Frontal cortex (tissue), 4 donors: ENCODE measurements around the gene IL21R. TPM values are rescaled to one million over a fixed set of nuclear protein-coding genes. Genes with fewer than 3 reads are reported as not detected.

Experiments used
- DNase-seq, 2 donors: peaks; one replicate each; pipeline ENCODE4 v3.0.0; 2012; ENCODE audit warnings: low spot score in 2 of 2
- FAIRE-seq: peaks from 2 replicates; lab custom pipeline; 2012; peaks lifted over from hg19 to GRCh38; lab: Jason Lieb, UNC
- total RNA-seq: library from RNA; depleted of rRNA; stranded (reverse); fragments of >200 nt; gene quantifications from one replicate; pipeline ENCODE4 v1.2.3, GENCODE V29; 2014
- donor health status: control.
- donor health status: control.
- donor health status: control.

Gene IL21R
- total RNA-seq, 1 donor from 2014 or later = 0.41 TPM

DNA sequence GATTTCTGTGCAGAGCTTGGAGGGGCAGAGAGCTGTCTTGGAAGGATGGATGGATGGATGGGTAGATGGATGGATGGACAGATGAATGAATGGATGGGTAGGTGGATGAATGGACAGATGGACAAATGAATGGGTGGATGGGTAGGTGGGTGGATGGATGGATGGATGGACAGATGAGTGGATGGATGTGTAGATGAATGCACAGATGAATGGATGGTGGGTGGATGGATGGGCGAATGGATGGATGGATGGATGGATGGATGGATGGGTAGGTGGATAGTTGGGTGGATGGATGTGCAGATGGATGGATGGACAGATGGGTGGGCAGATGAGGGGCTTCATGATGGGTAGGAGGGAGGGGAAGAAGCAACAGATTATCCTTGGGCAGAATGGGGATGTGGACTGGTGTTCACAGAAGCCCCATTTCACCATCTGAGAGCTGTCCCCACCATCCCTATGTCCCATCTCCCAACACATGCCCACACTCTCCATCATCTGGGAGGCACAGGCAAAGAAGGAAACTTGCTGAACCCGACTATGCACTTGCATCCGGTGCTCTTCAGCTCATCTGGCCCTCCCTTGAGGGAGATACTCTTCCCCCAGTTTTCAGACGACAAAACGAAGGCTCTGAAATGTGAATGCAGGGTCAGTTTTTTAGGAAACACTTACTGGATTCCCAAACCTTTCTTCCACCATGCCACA, 57.2 kb downstream of the IL21R start:
- FAIRE-seq = no peak

DNA sequence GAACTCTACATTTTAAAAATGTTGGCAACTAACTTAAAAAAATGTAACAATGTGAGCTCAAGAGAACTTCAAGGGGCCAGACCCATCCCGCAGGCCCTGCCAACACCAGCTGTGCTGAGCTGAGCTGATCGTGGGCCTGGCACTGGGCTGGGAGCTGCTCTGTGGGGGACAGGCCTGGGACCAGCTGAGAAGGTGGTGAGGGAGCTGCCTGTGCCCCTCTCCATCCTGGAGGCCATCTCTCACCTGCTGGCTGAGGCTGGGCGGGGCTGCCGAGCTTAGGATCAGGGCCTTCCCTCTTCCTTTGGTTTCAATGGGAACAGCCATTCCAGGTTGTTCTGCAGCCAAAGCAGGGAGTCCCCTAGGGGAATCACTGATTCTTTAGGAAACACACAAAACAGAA, 58.2 kb downstream of the IL21R start:
- DNase-seq = no peak

More for the DNA sequence above, 57.2 kb downstream of the IL21R start:
- DNase-seq = no peak

DNA sequence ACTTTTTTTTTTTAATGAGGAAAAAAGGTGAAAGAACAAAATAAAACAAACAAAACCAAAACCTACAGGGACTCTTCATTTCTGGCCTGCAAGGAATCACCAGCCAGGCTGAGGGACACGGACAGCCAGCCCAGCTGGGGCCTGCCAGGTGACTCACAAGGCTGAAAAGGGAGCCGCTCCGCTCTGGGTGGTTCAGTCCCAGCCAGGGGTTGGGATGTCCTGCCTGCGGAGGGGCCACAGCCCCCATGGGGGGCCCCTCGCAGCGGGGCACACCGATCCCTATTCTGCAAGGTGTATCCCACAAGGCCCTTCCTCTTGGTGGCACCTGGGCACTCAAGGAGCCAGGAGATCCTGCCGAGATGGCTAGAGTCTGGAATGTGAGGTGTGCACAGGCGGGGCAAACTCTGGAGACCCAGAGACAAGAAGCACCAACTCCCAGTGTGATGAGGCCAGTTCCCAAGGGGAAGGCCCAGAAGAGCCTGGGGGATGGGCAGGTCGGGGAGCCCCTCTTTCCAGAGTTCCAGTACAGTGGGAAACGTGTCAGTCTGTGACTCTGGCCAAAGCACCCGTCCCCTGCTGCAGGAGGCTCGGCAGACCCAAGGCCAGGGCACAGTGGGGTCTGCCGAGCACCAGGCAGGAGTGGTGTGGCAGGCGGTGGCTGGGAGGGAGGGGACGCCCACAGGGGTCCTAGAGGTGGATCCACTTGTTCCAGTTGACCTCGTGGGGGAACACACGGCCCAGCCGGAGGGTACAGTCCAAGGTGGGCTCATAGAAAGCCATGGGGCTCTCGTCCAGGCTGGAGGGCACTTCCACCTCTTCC, 58.9 kb downstream of the IL21R start:
- FAIRE-seq (no peak), DNase-seq (no peak)

More for the DNA sequence above, 58.2 kb downstream of the IL21R start:
- no peak for FAIRE-seq

DNA sequence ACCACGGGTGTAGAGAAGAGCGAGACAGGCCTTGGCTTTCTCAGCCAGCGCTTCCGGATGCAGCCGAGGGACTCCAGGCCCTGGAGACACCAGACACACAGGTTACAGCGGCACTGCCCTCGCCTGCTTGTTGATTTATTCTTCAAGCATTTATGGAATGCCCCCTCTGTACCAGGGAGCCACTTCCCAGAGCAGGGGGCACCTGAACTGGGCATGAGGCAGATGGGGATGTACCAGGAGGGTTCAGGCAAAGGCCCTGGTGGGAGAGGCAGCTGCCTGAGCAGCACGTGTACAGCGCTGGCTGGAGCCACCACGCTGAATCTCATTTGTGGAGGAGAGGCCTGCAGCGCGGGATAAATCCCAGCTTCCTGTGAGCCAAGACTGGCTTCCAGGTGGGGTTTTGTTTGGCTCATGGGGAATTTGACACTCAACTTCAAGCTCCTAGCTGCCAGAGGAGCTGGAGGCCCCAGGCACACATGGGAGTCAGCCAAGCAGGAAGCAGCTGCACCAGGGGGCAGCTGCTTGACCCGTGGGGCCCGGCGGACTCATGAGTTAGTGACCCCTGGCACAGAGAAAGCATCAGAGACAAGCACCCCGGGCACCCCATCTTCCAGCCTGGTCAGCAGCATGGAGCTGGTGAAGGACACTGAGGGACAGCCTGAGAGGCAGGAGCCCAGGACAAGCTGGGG, 59.7 kb downstream of the IL21R start:
- DNase-seq (no peak), FAIRE-seq (no peak)

DNA sequence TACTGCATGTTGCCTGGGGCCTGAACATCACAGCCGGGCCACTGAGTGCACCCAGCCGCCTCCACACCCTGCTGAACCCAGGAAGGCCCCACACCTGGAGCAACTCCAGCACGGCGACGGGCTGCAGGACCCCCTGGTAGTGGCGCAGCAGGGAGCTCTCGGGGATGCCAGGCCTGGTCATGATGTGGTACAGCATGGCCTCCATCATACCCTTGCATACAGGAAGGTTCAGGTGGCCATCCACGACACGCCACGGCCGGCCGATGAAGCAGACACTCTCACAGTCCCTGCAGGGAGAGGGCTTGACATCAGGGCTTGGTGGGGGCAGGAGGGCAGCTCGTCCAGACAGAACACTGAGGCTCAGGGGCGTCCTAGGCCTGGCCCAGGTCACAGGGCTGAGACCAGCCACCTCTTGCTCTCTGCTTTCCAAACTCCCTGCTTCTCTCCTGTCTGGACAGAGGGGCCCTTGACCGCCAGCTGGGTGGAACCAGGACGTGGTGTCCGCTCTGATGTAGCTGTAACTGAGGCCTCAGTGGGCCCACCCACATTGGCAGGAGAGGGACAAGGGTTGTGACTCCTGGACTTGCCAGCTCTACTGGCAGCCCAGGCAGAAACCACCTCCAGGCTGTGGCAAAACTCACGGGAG, 60.3 kb downstream of the IL21R start:
- DNase-seq = no peak

DNA sequence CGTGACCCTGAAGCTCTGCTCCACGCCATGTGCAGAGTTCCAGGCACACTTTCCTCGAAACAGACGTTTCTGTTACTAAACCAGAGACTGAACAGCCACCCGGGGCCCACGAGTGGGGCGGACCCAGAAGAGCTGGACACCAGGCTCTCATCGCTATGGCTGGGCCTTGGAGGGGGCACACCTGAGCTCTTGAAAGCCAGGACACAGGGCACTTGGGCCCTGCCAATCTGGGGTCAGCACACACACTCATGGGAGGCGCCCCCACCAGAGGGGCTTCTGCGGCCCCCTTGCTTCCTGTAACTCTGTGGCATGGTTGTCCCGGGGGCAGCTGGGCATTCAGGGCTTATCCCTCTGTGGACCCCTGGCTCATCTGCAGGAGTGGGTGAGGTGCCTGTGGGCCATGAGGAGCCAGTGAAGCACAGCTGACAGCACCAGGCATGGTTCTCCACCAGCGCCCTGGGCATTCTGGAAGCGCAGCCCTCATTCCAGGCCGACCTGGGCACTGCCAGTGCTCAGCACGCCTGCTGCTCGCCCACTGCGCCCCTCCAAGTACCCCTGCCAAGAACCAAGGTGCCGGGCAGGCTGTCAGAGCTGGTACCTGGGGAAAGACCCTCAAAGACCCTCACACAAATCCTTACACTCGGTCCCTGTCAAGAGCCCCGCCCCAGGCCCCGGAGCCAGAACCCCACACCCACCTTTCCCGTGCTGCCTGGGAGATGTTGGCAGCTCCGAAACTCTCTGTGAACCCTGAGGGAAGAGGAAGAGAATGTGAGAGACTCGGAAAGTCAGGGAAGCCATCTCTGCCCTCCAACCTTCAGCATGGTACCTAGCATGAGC, 61.1 kb downstream of the IL21R start:
- DNase-seq = no peak
- no peak for FAIRE-seq

More for the DNA sequence above, 60.3 kb downstream of the IL21R start:
- no peak for FAIRE-seq

DNA sequence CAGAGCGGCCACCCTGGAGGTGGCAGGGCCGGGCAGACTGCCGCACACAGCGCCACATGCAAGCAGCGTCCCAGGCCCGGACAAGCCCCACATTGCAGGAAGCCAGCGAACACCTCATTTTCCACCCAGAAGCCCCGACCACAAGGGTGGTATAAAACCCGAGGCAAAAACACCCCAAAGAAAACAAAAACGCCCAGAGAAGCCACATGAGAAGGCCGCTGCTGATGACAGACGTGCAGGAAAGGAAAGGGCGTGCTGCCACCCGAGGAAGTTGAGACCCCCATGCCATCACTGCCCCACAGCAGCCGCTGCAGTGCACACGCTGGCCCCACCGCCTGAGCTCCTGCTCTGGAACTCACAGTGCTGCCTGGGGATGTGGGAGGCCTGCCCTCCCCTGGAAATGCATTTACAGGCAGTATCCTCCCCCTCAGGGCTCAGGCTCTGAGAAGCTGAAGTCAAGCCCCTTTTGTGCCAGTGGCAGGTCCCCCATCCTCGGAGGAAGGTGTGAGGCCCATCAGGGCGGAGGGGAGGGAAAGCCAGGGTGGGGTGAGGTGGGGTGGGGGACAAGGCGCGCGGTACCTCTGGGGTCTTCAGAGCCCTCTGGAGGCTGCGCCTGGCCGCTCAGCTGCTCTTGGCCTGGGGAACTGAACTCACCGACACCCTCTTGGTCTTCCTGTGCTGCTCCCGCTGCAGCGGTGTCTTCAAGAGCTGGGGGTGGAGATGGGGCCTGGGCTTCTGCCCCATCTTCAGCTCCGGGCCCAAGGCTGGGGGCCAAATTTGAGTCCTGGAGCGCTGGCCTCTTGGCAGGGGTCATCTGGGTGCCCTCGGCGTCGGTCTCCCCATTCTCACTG, 62.0 kb downstream of the IL21R start:
- DNase-seq (no peak), FAIRE-seq (no peak)

DNA sequence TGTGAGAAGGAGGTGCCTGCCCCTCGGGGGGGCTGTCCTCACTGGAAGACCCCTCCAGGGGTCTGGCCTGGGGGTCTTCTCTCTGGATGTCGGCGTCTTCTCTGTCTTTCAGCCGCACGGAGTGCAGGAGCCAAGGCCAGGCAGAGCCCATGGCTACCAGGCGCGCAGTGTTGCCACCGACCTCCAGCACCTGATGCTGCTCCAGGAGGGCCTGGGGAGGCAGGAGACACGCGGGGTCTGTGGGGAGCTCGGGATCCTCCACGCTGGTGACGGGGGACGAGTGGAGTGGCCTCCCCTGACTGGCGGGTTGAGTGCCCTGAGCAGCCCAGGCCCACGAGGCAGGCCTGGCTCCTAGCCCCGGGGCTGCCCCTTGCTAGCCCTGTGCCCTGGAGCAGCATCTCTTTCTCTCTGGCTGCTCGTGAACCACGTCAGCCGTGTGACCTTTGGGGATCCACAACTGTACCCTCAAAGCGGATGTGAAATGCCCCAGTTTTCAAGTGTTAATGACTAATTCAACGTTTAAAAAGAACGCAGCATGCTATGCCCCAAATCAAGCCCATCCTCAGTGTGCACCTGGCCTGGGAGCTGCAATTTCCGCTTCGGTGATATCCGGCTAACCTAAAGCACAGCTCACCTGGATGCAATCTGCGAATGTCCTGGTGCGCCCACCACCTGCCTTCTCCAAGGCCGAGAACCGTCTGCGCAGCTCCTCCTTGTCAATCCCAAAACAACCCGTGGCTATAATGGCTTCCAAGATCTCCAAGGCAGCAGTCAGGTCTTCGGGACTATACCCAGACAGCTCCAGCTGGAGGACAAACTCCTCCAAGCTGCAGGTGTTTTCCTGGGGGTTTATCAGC, 62.9 kb downstream of the IL21R start:
- FAIRE-seq (no peak), DNase-seq (no peak)

DNA sequence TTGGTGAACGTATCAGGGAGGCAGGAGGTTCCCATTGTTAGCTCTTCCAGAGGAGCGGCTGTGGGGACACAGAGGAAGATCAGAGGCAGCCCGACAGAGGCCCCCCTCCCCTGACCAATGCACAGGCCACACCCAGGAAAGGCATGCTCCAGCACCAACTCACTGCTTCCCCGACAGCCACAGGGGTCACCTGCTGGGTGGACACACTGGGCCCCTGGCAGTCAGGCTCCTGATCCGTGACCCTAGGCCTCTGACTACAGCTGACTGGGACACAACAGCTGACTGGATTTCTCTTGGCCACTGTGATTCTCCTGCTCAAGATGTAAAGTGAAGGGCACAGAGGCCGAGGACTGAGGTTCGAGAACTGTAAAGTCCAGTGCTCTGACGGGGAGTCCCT, 63.5 kb downstream of the IL21R start:
- DNase-seq = no peak
- FAIRE-seq = no peak

DNA sequence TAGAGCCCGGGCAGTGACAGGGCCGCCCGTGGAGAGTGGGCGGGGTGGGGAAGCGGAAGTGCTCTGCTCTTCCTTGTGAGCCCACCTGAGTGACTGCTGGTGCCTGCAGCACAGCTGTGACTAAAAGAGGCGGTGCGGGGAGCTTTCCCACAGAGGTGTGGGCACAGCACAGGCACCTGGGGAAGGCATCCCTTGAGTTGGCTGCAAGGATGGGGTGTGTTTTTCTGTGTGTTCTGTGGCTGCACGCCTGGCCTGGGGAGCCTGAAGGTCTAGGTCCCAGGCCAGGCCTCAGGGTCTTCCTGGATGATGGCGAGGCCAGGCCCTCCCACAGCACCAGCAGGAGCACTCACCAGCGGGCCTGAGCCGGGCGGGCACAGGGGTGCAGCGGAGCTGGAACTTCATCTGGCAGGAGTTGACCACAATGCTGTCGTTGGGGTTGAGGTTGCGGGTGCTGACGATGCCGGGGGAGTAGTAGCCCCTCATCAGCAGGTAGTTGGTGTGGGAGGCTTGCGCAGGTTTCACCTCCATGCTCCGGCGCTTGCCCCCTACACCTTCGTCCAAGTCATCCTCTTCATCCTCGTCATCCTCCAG, 67.1 kb downstream of the IL21R start:
- no peak for FAIRE-seq
- DNase-seq = no peak

DNA sequence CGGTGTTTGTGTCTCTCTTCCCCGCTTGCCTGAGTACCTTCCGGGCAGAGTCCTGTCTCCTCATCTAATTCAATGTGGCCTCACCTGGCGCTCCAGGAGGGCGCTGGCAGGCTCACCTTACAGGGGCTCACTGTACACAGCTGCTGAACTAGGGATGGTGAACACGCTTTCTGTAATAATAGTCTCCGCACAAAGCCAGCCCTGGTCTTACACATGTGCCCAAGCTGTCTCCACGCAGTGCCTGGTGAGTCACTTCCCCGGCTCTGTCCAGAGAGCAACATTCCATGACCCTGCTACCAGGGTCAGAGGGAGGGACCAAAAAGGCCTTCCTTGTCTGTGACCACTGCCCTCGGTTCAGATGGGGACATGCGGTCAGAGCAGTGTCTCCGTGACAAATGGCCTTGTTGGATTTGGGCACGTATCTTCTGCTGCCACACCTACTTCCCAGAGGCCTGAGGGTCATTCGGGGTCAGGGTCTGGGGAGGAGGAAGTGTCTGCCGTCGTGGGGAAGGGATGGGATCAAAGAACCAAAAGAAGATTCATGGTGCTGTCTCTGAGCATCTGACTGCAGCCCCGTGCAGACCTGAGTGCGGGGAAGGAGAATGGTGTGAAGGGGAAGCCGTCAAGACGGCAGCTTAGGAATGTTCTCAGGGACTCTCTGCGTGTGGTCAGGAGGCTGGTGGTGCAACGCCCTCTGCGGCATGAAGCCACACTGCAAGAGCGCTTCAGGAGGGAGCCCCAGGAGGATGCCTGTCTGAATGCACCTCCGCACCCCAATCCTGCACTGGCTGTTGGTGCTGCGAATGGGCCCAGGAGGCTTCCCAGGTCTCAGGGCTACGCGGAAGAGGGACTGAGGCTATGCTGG, 68.8 kb downstream of the IL21R start:
- FAIRE-seq = no peak
- DNase-seq = no peak

DNA sequence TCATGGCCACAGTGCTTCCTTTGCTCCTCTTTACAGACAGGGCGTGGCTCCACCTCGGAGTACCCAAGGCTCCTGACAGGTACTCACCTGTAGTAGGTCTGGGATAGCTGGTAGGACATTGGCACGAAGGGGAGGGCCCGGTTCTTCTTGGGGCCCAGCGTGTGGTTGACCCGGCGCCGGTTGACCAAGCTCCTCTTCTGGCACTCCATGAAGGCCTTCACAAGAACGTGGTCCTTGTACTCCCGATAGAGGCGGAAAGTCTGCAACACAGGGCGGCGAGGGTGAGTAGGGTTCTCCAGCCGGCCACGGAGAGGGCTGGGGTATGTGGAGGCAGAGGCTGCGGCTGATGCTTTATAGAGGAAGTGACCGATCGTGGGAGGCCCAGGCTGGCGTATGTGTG, 69.7 kb downstream of the IL21R start:
- no peak for FAIRE-seq
- DNase-seq = no peak

DNA sequence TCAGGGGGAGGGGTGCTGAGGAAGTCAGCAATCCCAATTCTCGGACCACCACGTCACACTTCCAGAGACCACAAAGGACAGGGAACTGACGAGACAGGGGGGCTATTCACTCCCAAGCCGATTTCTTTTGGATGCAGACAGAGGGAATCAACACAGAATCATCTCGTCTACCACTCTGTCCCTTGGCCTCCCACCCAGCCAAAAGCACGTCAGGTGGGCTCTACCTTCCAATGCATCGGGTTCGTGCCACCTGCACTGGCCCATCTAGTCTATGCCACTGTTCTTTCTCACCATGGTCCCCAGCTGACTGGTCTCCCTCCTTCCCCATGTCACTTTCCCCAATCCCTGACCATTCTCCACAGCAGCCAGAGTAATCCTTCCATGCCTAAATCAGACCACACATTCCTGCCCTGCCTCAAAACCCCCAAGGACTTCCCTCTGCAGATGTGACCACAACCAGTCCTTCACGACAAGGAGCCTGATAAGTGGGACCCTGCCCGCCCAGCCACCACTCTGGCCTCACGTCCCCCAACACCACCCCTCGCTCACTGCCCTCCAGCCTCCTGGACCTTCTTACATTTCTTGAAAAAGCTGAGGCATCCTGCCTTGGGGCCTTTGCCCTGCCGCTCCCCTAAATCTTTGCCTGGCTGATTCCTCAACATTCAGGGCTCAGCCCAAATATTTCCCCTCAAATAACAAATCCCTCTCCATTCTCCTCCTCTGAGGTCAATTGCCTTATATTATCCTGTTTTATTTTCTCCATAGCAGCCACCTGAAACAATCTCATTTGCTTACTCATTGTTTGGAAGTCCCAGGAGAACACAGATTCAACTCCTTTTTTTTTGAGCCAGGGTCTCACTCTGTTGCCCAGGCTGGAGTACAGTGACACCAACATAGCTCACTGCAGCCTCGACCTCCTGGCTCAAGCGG, 70.4 kb downstream of the IL21R start:
- FAIRE-seq = no peak
- DNase-seq = no peak

DNA sequence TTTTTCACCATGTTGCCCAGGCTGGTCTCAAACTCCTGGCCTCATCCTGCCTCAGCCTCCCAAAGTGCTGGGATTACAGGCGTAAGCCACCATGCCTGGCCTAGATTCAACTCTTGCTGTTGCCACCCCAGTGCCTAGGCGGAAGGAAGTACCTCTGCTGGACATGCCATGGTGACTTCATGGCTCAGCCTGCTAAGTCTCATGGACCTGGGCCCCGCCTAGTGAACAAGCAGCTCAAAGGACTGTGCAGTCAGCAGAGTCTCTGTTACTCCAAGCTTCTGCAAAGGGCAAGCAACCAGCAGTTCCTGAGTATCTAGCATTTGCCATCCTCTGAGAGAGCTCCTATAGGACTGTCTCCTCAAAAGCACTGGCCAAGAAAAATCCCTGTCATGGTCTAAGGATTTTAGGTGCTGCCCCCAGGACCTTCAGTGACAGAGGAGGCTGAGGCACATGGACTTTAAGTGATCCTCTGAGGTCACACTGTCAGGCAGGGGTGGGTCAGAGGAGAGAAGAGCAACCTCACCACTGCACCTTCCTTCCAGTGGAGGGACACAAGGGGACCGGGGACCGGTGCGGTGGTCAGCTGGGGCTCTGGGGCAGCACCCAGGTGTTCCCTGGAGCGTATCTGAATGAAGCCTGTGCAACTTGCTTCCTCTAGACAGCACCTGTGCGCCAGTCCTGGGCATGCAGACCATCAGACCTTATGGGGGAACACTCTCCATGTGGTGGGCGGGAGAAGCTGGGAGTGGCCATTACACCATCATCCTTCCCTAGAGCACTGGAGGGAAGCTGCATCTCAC, 71.3 kb downstream of the IL21R start:
- FAIRE-seq = no peak

More for the DNA sequence above, 71.3 kb downstream of the IL21R start:
- DNase-seq = no peak
